ENCODE data around the gene C4orf36.

The C4orf36 gene, protein sequence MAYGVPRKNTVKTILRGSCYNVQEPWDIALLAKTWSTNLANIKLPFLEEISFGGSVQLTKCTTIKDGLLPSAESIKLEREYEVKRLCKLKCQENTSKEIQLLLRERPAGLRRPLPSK

GRCh38 chr4:86891762-86892635 is at the start of gene C4orf36:
Gene C4orf36 (minus strand): TSS chr4:86892422. CDS start chr4:86891520, 902 bp downstream.
- peak; percentile 82 for DNase-seq (ENCODE audit: low spot score)

- DNase-seq (ENCODE audit: low spot score) = no peak
Observed at GRCh38 chr4:86940920-86941460, 48.8 kb upstream of the C4orf36 start.

DNA sequence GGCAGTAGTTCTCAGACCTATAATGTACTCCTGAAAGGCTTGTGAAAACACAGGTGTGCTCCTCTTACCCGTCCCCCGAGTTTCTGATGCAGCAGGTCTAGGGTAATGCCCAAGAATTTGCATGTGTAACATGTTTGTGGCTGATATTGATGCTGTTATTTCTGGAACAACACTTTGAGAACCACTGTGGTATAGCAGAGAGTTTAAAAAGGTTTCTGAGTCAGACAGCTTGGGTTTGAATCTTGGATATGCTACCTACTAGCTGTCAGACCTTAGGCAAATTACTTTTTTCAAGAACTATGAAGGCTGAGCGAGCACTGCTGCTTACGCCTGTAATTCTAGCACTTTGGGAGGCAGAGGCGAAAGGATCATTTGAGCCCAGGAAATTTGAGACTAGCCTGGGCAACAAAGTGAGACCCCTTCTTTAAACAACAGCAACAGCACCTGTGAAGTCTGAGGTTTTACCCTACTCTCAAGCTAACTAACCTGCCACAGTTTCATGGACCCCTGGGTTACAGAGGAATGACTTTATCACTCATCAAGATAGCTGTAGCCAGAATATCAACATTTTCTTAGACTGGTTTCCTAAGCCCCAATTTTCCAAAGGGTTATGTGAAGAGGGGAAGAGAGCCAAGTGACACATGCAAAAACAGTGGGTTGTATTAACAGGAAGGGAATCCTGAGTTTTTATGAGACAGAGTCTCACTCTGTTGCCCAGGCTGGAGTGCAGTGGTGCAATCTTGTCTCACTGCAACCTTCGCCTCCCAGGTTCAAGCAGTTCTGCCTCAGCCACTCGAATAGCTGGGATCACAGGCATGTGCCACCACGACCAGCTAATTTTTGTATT is 47.7 kb upstream of the C4orf36 start:
- no peak for DNase-seq (ENCODE audit: low spot score)

GRCh38 chr4:86938771-86939520 is 46.7 kb upstream of the C4orf36 start:
- no peak for DNase-seq (ENCODE audit: low spot score)

DNA sequence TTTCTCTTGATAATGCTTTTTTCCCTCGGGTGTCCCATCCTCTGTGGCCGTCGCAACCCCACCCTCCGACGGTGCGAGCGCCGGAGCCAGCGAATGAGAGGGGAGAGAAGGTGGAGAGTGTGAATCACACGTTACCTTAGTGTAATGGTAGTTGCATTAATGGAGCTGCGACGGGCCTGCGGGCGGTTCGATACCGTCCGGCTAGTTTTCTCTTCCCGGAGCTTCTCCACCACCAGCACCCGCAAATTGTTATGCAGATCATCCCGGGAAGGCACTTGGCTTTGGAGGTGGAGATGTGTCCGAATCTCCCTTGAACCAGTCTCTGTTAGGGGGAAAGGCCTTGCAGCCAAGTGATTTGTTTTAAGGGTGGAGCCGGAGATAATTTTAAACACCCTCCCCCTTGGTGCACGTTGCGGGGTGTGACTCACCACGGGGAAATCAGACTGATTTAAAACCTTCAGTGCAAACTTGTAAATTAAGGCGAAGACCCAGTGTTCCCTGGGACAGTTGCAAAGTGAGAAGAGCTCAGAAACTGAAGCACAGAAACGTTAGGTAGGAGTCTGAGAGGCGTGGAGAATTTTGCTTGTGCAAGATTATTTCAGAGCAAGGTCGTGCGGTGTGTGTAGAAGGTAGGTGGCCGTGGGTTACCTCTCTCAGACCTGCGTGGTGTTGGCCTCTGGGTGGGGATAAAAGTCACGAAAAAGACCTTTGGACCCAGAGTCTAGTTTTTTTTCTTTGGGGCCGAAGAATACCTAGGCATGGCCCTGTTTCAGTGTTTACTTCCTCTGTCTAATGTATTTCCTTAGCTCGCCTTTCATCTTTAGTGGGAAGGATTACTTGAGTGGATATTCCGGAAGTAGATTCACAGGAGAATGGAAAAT is 43.9 kb upstream of the C4orf36 start:
- DNase-seq (ENCODE audit: low spot score) = peak; percentile 65

GRCh38 chr4:86935566-86935852 is 43.3 kb upstream of the C4orf36 start:
- peak; percentile 11 for DNase-seq (ENCODE audit: low spot score)

DNA sequence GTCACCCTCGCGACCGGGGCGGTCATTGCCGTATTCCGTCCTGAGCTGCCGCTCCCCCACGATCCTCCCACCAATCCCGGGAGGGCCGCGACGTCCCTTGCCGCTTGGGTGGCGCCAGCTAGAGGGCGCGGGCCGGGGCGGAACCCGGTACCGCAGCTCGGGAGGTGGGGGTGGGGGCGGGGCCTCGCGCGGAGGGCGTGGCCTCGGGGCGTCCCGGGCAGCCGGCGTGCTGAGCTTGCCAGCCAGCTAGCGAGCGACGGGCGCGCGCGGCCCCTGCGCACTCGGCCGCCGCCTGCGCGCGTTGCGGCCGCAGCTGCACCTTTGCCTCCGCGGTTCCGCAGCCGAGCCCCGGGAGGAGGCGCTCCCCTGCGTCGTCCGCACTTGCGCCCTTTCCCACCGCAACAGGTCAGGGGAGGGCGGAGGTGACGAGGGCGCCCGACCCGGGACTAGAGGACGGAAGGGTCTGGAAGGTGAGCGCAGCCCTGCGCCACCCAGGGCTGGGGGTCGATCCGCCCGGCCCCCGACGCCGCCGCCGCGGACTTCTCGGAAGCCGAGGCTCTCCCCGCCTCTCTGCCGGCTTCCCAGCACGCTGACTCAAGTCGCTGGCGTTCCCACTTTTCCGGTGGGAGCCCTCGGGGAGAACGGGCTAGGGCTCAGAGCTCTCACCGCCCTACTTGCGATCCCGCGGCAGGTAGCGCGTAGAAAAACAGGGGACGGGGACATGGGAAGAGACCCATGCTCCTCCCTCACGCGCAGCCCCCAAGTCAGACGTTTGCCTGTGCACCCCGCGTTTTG is 42.7 kb upstream of the C4orf36 start, which contains the start of gene AFF1:
Gene AFF1, plus strand, starts transcription at position 241 of the 795 bp plus-strand sequence. CDS start 13,523 bp downstream, outside the sequence.
- DNase-seq (ENCODE audit: low spot score) = peak; percentile 96

GRCh38 chr4:86934147-86934770 is 42.0 kb upstream of the C4orf36 start:
- DNase-seq (ENCODE audit: low spot score) = no peak

GRCh38 chr4:86928400-86929255 is 36.4 kb upstream of the C4orf36 start:
- no peak for DNase-seq (ENCODE audit: low spot score)

DNA sequence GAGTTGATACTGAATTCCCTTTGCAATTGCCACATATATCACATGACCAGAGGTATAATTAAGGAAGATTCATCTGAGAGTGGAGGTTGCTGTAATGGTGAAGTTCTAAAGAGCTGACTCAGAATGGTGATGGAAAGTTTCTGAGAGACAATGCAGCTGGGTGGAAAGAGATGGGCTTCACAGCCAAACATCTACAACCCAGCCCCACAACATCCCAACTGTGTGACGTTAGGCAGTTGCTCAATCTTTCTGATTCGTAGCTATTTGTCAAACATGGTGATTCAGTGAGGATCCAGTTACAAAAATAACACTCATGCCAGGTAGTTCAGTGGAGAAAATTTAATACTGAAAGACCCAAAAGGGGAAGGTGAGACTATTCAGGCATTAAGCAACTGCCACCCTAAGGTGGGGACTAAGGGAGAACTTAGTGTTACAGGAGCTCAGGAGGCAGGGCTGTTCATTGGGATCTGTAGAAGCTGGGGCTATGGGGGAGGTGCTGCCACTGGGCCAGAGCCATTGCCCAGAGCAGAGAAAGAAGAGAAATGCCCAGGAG is 35.7 kb upstream of the C4orf36 start:
- DNase-seq (ENCODE audit: low spot score) = peak; percentile 16

DNA sequence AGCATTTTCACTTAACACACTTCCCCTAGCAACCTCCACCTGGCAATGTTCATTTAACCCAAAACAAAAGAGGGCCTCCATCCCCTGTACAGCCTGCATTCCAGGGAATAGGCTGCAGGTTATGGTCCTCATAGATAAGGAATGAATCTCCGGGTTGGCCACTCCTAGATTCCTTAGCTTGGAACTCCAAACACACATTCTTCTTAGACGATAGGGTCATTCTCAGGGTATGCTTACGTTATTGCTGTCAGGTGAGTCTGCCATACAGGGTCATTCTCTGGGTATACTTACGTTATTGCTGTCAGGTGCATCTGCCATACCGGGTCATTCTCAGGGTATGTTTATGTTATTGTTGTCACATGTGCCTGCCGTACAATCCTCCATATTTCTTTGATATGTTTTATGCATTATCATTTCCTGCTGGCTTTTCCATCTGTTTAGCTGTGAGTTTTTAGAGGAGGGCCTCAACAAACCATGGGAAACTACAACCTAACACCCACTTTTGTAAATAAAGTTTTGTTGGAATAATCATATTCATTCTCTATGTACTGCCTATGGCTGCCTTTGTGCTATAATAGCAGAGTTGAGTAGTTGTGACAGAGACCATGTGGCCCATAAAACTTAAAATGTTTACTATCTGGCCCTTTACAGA is 34.3 kb upstream of the C4orf36 start:
- no peak for DNase-seq (ENCODE audit: low spot score)

DNA sequence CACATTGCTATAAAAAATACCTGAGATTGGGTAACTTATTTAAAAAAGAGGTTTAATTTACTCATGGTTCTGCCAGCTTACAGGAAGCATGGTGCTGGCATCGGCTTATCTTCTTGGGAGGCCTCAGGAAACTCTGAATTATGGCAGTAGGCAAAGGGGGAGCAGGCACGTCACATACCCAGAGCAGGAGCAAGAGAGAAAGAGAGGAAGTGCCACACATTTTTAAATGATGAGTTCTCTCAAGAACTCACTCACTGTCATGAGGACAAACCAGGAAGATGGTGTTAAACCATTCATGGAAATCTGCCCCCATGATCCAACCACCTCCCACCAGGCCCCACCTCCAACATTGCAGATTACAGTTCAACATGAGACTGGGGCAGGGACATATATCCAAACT is 32.6 kb upstream of the C4orf36 start:
- no peak for DNase-seq (ENCODE audit: low spot score)

DNA sequence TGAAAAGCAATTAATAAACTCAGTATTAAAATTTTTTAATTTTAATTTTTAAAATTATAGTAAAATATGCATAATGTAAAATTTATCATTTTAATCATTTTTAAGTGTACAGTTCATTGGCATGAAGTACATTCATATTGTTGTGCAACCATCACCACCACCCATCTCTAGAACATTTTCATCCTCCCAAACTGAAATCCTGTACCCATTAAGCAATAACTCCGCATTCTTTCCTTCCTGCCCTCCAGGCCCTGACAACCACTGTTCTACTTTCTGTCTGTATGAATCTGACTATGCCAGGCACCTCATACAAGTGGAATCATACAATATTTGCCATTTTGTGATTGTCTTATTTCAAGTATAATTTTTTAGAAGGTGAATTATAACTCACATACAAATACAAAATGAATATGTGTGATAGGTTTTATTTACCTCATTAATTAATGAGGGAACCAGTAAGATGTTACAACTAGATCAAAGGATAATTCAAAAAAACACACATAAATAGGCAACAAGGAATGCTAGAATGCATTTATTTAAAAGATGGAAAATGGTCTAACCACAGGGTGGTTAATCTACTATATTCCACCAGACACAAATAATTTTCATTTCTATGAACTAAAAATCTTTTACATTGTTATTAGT is 29.5 kb upstream of the C4orf36 start:
- DNase-seq (ENCODE audit: low spot score) = no peak

DNA sequence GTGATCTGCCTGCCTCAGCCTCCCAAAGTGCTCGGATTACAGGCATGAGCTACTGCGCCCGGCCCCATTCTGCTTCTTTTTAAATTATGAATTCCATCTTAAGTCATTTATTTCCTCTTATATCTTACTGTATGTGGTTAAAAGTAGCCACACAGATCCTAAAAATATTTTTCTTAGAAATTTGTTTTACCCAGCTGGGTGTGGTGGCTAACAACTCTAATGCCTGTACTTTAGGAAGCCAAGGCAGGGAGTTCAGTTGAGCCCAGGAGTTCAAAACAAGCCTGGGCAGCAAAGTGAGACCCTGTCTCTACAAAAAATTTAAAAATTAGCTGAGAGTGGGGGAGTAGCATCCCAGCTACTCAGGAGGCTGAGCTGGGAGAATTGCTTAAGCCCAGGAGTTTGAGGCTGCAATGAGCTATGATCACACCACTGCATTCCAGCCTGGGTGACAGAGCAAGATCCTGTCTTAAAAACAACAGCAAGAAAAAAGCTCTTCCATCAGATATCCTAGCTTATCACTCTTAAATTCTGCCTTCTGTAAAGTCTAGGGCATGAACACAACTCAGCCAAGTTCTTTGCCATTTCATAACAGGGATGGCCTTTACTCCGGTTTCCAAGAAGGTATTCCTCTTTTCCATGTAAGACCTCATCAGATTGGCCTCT is 27.5 kb upstream of the C4orf36 start:
- no peak for DNase-seq (ENCODE audit: low spot score)

GRCh38 chr4:86918539-86919072 is 26.4 kb upstream of the C4orf36 start:
- DNase-seq (ENCODE audit: low spot score) = no peak

Measured in iPS-NIHi11 (cell line).